K562 (cell line): ENCODE data around the gene CENPQ.
"Not testable (repeated sequence)": the region's sequence is repeated elsewhere in the genome, so short reads cannot be mapped to it uniquely, and the experiment has no call there.

ENCODE experiments used
- EP300 ChIP-seq: IDR thresholded peaks from 2 replicates; pipeline ENCODE4 v1.6.1; 2012; ENCODE audit warnings: low read length, improper control_type of control experiment
- HIVEP1 ChIP-seq: fragments of 250-450 bp; sonication (Bioruptor Pico); IDR thresholded peaks from 2 replicates; pipeline ENCODE4 v1.4.0; 2020; ENCODE audit warnings: mild to moderate bottlenecking
- KAT2B ChIP-seq: IDR thresholded peaks from one replicate; pipeline ENCODE4 v1.6.1; 2012; ENCODE audit warnings: low read depth, mild to moderate bottlenecking, control low read depth, inconsistent platforms, low read length, moderate library complexity
- MCM5 ChIP-seq: fragments of 450-650 bp; IDR thresholded peaks from 2 replicates; pipeline ENCODE4 v1.6.1; 2016; ENCODE audit warnings: low read depth
- TRIM28 ChIP-seq: fragments of 450-650 bp; IDR thresholded peaks from 2 replicates; pipeline ENCODE4 v1.6.1; 2017
- WHSC1 ChIP-seq: IDR thresholded peaks from one replicate; pipeline ENCODE4 v1.6.1; 2012; ENCODE audit warnings: low read length, control low read depth, inconsistent platforms
- ZC3H4 ChIP-seq: sonication (generic); formaldehyde crosslinking; IDR thresholded peaks from 2 replicates; pipeline ENCODE4 v1.9.0; 2021; ENCODE audit warnings: missing genetic modification reagents, borderline replicate concordance

- TF ChIP-seq EP300; HIVEP1 (CRISPR knock-in tag); KAT2B; WHSC1; TRIM28; MCM5; ZC3H4 (CRISPR knock-in tag): not testable (repeated sequence)
Measured at GRCh38 chr6:49483380-49483779, 20.2 kb downstream of the CENPQ start.
